HG02642 (cell line): ENCODE data around the gene LTA.
"Not testable (repeated sequence)": the region's sequence is repeated elsewhere in the genome, so short reads cannot be mapped to it uniquely, and the experiment has no call there.

Experiments
- ATAC-seq: cut with Tn5 transposase; IDR thresholded peaks from one replicate; pipeline ENCODE4 v1.9.1; 2021; ENCODE audit warnings: mild to moderate bottlenecking; ENCODE audit not compliant: unreplicated experiment, poor library complexity

Gene LTA

GRCh38 chr6:31541658-31542521 is 30.2 kb upstream of the LTA start, which contains the start of gene DDX39B:
DDX39B (minus strand) TSS chr6:31542003; CDS start chr6:31540532, 1,471 bp downstream.
- peak; percentile 80 for ATAC-seq

- ATAC-seq = no peak
Observed at GRCh38 chr6:31543639-31544038, 28.4 kb upstream of the LTA start.

GRCh38 chr6:31544676-31545075 is 27.4 kb upstream of the LTA start:
- no peak for ATAC-seq

GRCh38 chr6:31545291-31545690 is 26.8 kb upstream of the LTA start:
- ATAC-seq = no peak

- peak; percentile 50 for ATAC-seq
Observed at GRCh38 chr6:31546339-31546957, 25.6 kb upstream of the LTA start, which contains the start of gene ATP6V1G2. ATP6V1G2 (minus strand) TSS chr6:31546608; CDS start chr6:31546559, 49 bp downstream.

GRCh38 chr6:31546958-31547726 is 24.9 kb upstream of the LTA start, which contains the start of gene NFKBIL1:
NFKBIL1 (plus strand) TSS chr6:31547608; CDS start chr6:31547695, 87 bp downstream.
- peak; percentile 75 for ATAC-seq

GRCh38 chr6:31547727-31548543 is 24.2 kb upstream of the LTA start:
- no peak for ATAC-seq

- ATAC-seq = no peak
Observed at GRCh38 chr6:31548544-31548873, 23.6 kb upstream of the LTA start.

GRCh38 chr6:31551371-31551770 is 20.7 kb upstream of the LTA start:
- not testable (repeated sequence) for ATAC-seq

- no peak for ATAC-seq
Observed at GRCh38 chr6:31556307-31556706, 15.8 kb upstream of the LTA start.

- no peak for ATAC-seq
Observed at GRCh38 chr6:31557443-31558317, 14.4 kb upstream of the LTA start.

- ATAC-seq = no peak
Observed at GRCh38 chr6:31558318-31558625, 13.8 kb upstream of the LTA start.

GRCh38 chr6:31558631-31559500 is 13.2 kb upstream of the LTA start:
- ATAC-seq = no peak

GRCh38 chr6:31559606-31559957 is 12.5 kb upstream of the LTA start:
- peak; percentile 1 for ATAC-seq

- peak; percentile 69 for ATAC-seq
Observed at GRCh38 chr6:31559958-31560696, 12.0 kb upstream of the LTA start.

- no peak for ATAC-seq
Observed at GRCh38 chr6:31560697-31561058, 11.4 kb upstream of the LTA start.

- no peak for ATAC-seq
Observed at GRCh38 chr6:31567531-31568370, 4.3 kb upstream of the LTA start.
